Psoas muscle (tissue), 8 donors: Measurements from ENCODE around the gene KMT2D. TPM values are rescaled to one million over a fixed set of nuclear protein-coding genes. Genes with fewer than 3 reads are reported as not detected.

Source experiments
- ATAC-seq, 4 donors: fragments of 200-7000 bp; cut with Tn5 transposase; one replicate each; pipeline ENCODE4 v1.9.1; 2020; ENCODE audit warnings: moderate library complexity in 3 of 4, mild to moderate bottlenecking in 2 of 4
- DNase-seq, 2 donors: peaks; one replicate each; pipeline ENCODE4 v3.0.0-alpha.2; 2020
- H3K27ac ChIP-seq: fragments of 200-600 bp; one replicate; pipeline ENCODE4 v1.8.0; 2022
- H3K27me3 ChIP-seq, 3 donors: fragments of 200-600 bp in 1 of 3; one replicate each; pipeline versions ENCODE4 v1.6.1 to v1.8.0; 2013 to 2022; ENCODE audit warnings: low read length in 2 of 3, mild to moderate bottlenecking in 2 of 3, moderate library complexity in 1 of 3; ENCODE audit not compliant: insufficient read depth in 3 of 3
- H3K36me3 ChIP-seq, 2 donors: fragments of 200-600 bp in 1 of 2; one replicate each; pipeline versions ENCODE4 v1.6.1 to v1.8.0; 2013 to 2022; ENCODE audit warnings: low read depth in 1 of 2, mild to moderate bottlenecking in 1 of 2, moderate library complexity in 1 of 2; ENCODE audit not compliant: insufficient read depth in 1 of 2
- H3K4me1 ChIP-seq: fragments of 200-600 bp; one replicate; pipeline ENCODE4 v1.8.0; 2022
- H3K4me3 ChIP-seq: fragments of 200-600 bp; one replicate; pipeline ENCODE4 v1.8.0; 2022; ENCODE audit warnings: mild to moderate bottlenecking
- H3K9me3 ChIP-seq: fragments of 200-600 bp; one replicate; pipeline ENCODE4 v1.8.0; 2022
- whole genome bisulfite sequencing, 3 donors: extraction: QIAGEN DNeasy Blood & Tissue Kit; methylation state at CpG; one replicate each; pipeline versions ENCODE4 v1.1.6 to v1.1.7; 2013; 5-methylcytosine and 5-hydroxymethylcytosine counted together
- intact Hi-C, 2 donors: fragments of 100-400 bp; cut with DNase I; formaldehyde crosslinking; loops; one replicate each; pipeline versions ENCODE4 v1.11.0 to v1.14.2; 2022
- polyA plus RNA-seq, 3 donors: library from polyadenylated mRNA; stranded (reverse); fragments of 200-250 nt; gene quantifications; one replicate each; pipeline ENCODE4 v1.2.3, GENCODE V29; 2013
- total RNA-seq, 4 donors: library from RNA; stranded (reverse); fragmentation: NEBNext Ultra II Directional in 2 of 4; extraction: Animal tissue kit (Norgen Biotek cat#: 25700) in 2 of 4; gene quantifications; one replicate each; pipeline versions ENCODE4 v1.2.1 to v1.2.4, GENCODE V29; 2021 to 2023
- TF ChIP-seq, protein P1 (sequence below): fragments of 200-600 bp; IDR thresholded peaks from one replicate; pipeline ENCODE4 v1.8.0; 2022; ENCODE audit warnings: antibody characterized with exemption
- donor health status: healthy with polysubstance abuse.
- donor health status: DM: no; HTN: no; CAD: no; lungs with moderate emphysema.
- donor health status: Bipolar disorder and iron deficiency.
- donor health status: healthy.
- donor health status: DM: yes; HTN: yes; CAD: no.
- donor health status: DM: no; HTN: no; CAD: no.
- donor health status: DM: no; HTN: no; CAD: no.
- donor health status: DM: yes; HTN: yes; CAD: no.

Gene KMT2D
- total and polyA plus RNA-seq, 7 donors: 10.8 to 69.8 (median 64.2) TPM

DNA sequence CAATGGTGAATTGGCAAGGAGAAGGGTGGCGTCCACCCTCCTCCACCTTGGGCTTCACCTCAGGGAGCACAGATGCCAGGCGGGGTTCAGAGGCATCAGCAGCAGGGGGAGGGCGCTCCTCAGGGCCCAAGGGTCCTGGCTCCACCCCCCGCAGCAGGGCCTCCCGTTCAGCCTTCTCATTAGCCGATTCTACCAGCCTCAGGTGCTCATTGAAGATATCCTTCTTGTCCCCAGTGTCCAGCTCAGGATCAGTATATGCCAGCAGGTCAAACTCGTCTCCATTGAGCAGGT, 22.7 kb downstream of the KMT2D start:
- intact Hi-C loops: no loop called here
- Histone ChIP-seq H3K27me3 (no peaks in the 10 kb centered on the region), H3K9me3 (no peaks in the 10 kb centered on the region), H3K4me1 (no peaks in the 10 kb centered on the region), H3K36me3 (peaks cover 9 to 98% of the 10 kb centered on the region in 2 donors), H3K4me3 (no peak overlapping the region), H3K27ac (no peak overlapping the region)
- DNase-seq: no peak
- ATAC-seq: no peak
- TF ChIP-seq, protein P1, sequence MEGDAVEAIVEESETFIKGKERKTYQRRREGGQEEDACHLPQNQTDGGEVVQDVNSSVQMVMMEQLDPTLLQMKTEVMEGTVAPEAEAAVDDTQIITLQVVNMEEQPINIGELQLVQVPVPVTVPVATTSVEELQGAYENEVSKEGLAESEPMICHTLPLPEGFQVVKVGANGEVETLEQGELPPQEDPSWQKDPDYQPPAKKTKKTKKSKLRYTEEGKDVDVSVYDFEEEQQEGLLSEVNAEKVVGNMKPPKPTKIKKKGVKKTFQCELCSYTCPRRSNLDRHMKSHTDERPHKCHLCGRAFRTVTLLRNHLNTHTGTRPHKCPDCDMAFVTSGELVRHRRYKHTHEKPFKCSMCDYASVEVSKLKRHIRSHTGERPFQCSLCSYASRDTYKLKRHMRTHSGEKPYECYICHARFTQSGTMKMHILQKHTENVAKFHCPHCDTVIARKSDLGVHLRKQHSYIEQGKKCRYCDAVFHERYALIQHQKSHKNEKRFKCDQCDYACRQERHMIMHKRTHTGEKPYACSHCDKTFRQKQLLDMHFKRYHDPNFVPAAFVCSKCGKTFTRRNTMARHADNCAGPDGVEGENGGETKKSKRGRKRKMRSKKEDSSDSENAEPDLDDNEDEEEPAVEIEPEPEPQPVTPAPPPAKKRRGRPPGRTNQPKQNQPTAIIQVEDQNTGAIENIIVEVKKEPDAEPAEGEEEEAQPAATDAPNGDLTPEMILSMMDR: no peak
- WGBS, 3 donors: 83 to 91% (median 84%) methylated on average over 7 of the region's 7 CpGs

DNA sequence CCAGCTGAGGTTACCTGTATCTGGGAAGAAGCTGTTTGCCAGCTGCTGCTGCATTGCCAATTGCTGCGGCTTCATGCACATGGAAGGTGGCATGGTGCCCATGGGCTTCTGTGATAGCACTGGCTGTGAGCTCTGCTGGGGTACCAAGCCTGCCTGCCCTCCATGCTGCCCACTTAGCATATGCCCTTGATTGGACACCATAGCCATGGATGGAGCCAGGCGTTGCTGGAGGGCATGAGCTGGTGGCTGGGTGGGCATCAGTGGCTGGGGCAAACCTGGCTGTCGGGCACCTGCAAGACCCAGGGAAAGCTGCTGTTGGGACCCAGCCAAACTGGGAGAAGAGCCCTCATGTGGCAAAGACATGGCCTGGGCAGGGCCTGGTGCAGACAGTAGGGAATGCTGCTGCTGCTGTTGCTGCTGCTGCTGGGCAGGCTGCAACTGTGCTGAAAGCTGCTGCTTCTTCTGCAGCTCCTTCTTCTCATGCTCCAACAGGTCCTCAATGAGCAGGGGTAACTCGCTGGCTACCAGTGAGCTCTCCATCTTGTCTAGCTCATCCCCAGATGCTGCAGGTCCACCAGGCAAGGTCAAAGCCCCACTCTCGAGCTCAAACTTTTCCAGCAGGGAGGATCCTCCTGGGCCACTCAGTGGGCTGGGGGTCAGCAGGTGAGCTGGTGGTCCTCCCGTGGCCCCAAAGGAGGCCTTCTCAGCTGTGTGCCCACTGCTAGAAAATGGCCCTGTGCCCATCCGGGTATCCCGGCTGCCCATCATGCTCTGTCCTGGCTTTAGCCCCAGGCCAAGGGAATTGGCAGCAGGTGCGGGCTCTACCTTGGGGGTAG, 23.3 kb downstream of the KMT2D start:
- no peak overlapping the region for H3K27ac ChIP-seq
- ATAC-seq (no peak), DNase-seq (no peak)
- intact Hi-C loops: no loop called here
- H3K4me1 ChIP-seq: no peaks in the 10 kb centered on the region
- H3K4me3 ChIP-seq: no peak overlapping the region
- WGBS, 3 donors: 80 to 84% (median 84%) methylated on average over 9 of the region's 9 CpGs
- no peaks in the 10 kb centered on the region for H3K9me3 ChIP-seq
- H3K27me3 ChIP-seq: no peaks in the 10 kb centered on the region
- TF ChIP-seq, protein P1: no peak
- peaks cover 8 to 98% of the 10 kb centered on the region in 2 donors for H3K36me3 ChIP-seq

DNA sequence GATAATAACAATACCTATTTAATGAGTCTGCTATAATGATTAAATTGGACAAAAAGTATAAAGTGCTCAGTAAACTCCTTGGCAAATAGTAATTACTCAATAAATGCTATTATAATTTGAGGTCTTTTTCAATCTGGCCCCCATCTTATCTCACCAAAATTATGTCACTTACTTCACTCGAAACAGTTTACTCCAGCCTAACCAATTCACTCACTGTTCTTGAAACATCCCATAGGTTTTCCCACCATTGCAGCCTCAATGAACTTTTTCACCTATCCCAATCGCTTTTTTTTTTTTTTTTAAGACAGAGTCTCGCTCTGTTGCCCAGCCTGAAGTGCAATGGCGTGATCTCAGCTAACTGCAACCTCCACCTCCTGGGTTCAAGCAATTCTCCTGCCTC, 24.6 kb downstream of the KMT2D start:
- Histone ChIP-seq H3K27ac (no peak overlapping the region), H3K36me3 (peaks cover 8 to 98% of the 10 kb centered on the region in 2 donors), H3K27me3 (no peaks in the 10 kb centered on the region), H3K9me3 (no peaks in the 10 kb centered on the region), H3K4me1 (no peaks in the 10 kb centered on the region), H3K4me3 (no peak overlapping the region)
- intact Hi-C loops: no loop called here
- ATAC-seq (no peak), DNase-seq (no peak)
- TF ChIP-seq, protein P1: no peak
- WGBS, 3 donors: 81 to 94% (median 85%) methylated on average over 4 of the region's 4 CpGs

DNA sequence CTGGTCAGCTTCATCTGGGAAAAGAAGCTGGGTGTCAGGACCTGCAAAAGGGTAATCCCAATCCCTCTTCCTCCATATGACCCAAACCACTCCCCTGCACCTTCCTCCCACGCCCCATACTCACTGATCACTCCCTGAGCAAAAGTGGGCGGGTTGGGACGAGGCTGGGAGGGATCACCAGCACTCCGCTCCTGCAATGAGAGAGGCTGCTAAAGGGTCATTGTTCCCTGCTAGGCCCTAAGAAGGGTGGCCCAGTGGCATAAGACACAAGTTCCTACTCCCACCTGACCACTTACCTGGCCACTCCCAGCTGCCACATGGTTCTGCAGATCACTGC, 26.3 kb downstream of the KMT2D start:
- Histone ChIP-seq H3K27me3 (no peaks in the 10 kb centered on the region), H3K9me3 (no peaks in the 10 kb centered on the region), H3K4me1 (no peaks in the 10 kb centered on the region), H3K36me3 (peaks cover 7 to 98% of the 10 kb centered on the region in 2 donors), H3K4me3 (no peak overlapping the region), H3K27ac (no peak overlapping the region)
- intact Hi-C loops: no loop called here
- TF ChIP-seq, protein P1: no peak
- WGBS, 3 donors: 83 to 94% (median 89%) methylated on average over 4 of the region's 4 CpGs
- ATAC-seq (no peak), DNase-seq (no peak)
